HG03558 (cell line): Measurements from ENCODE around the gene RFX4.
"Not testable (repeated sequence)": the region's sequence is repeated elsewhere in the genome, so short reads cannot be mapped to it uniquely, and the experiment has no call there.

Source experiments
- ATAC-seq: cut with Tn5 transposase; IDR thresholded peaks from one replicate; pipeline ENCODE4 v1.9.1; 2021; ENCODE audit warnings: moderate number of reproducible peaks; ENCODE audit not compliant: unreplicated experiment; ENCODE audit errors: extremely low read depth

Gene RFX4

DNA sequence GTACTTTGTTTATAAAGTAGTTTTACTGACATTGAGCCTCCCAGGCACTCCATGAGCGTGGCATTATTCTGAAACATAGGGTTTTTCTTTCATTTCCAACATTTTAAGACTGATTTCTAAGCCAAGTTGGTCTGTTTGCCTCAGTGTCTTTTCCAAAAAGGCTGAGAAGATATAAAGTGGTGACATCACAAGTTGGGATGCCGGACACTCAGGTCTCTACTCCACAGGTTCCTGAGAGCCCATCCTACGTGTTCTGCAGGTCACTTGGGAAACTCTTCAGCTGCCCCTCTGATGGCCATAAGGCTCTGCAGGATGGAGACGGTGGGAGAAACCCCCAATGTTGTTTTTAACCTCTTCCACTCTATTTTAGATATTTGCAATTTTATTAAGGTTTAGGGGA lies 6.0 kb downstream of the RFX4 start:
- no peak for ATAC-seq

DNA sequence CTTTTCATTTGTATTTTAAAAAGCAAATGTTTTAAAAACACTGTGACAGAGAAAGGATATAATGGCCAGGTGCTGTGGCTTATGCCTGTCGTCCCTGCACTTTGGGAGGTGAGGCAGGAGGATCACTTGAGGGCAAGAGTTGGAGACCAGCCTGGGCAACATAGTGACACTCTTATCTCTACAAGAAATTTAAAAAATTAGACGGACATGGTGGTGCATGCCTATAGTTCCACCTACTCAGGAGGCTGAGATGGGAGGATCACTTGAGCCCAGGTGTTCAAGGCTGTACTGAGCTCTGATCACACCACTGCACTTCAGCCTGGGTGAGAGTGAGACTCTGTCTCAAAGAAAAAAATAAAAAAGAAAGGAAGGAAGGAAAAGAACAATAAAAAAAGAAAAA lies 7.8 kb downstream of the RFX4 start:
- no peak for ATAC-seq

DNA sequence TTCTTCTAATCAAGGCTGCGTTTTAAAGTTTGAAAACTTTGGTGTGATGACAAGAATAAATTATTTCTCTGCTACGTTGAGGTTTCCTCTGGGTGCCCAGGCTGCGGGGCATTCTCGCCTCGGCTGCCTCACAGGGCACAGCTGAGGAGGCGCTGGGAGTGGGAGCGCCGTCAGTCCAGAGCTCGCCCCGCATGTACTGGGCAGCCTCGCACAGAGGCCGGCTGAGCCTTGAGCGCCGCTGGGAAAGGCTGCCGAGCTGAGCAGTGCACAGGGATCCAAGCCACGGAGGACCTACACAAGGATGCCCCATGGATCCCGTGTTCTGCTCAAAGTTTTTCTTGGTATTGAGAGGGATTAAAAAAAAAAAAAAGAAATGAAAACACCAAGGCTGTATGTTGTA lies 11.6 kb downstream of the RFX4 start:
- no peak for ATAC-seq

DNA sequence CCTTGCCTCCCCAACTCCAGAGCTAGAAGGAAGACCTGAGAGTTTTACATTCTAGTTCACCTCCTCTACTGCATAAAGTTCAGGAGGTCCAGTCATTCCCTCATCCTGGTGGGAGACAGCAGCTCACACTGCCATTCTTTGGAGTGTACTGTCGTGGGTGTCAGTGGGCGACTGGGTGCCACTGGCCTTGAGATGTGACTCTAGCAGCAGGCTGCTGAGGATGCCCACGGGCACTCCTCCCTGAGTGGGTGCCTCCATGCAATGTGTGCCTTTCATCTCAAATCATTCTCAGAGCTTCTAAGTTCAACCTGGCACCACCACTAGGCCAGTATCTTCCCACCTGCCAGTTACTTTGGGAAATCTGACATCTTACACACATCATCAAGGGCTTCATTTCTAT lies 12.5 kb downstream of the RFX4 start:
- ATAC-seq, result no peak

DNA sequence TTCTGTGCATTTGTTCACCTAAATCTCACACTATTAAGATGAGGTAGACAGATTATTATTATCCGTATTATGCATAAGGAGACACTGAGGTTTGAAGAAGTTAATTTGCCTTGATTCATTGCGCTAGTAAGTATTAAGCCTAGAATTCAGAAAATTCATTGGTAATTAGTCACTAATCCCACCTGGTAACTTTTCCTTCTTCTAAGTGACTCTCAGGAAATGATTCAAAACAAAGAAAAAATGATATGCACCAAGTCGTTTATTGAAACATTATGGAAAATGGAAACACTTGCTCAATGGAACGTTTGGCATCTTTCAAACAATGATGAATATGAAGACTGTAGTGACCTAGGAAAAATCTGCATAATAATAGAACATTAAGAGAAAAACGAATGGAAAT lies 15.2 kb downstream of the RFX4 start:
- no peak for ATAC-seq

DNA sequence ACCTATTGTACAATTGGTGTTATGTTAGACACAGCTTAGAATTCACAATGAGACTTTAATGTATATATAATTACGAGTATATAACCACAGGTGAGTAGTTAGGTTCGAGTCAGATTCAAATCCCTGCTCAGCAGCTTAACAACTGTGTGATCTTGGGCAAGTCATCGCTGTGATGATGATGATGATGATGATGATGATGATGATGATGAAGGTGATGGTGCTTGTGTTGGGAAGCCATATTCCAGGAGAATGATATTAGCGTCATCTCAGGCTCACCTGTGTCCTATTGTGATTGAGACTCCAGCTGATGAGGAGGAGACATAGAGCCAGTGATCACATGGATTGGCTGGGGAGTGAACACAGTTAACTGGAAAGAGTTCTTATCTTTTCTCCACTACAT lies 16.5 kb downstream of the RFX4 start:
- ATAC-seq, result no peak

DNA sequence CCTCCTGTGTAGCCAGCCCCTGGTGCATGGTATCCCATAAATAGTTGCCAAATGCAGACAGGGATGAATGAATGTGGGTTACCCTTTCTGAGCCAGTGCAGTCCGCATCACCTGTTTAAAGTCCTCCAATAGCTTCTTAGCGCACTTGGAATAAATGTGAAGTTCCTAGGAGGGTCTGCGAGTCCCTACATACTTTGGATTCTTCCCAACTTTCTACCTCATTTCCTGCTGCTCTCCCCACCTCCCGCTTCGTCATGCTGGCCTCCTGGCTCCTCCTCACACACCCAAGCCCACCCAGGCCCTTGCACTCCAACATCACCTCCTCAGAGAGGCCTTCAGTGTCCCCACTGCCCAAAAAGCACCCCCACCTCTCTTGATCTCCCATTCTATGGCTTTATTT lies 17.7 kb downstream of the RFX4 start:
- ATAC-seq, result no peak

DNA sequence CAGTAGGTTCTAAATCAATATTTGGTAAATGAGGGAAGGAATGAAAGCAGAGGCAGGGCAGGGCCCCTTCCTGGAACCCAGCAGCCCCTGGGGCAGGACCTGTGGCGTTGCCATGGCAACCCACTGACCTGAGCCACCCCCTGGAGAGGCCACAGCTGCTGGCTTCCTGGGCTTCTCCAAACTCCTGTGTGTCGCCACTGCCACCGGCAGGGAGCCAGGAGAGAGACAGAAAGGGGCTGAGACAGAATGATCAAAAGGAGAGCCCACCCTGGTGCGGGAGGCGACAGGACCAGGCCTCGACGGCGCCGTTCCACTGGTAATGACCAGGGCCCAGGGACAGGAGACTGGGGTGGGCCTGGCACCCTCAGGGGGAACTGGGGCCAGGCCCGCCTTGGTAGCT lies 18.2 kb downstream of the RFX4 start:
- no peak for ATAC-seq

DNA sequence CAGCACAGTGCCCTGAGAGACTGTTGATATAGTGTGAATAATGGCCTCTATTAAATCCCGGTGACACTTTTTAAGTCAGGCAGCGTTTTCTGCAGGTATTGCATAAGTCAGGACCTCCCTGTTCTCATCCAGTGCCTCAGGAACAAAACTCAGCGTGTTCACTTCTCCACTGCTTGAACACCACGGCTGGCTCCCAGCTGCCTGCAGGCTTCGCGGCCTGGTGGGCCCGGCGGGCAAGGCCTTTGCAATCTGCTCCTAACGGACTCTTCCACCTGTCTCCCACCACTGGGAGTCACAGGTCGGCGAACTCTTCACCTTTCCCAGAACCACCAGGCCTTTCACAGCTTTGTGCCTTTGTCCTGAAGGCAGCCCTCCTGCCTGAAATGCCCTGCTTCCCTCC lies 18.7 kb downstream of the RFX4 start:
- no peak for ATAC-seq

DNA sequence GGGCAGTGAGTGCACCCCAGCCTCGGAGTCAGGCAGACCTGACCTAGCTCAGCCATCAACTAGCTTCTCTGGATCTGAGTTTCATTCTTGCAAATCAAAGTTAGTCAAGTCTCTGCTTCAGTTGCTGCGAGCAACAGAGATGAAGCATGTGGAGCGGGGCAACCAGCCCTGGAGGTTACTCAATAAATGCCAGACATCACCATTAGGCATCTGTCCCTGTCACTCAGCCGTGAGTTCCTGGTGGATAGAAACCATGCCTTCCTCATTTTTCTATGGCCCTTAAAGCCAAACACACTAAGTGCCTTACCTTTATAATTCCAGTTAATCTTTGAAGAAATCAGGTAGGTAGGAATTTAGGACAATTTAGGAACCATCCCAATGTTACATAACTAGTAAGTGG lies 19.3 kb downstream of the RFX4 start:
- ATAC-seq, result no peak

DNA sequence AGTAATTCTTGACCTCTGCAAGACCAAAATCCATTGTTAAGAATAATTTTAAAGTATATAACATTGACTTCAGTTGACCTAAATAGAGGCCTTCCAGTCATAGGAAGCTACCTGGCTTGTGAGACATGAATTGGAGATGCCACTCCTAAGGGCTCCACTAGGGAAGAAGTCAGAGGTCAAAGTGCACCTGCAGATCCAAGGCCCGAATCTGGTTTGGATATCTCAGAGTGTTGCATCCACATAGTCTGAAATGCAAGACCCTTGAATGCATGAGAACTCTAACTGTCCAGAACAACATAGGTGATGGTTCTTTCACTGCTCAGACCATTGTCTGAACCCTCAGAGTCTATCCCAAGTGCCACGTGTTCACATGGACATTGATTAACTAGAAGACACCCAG lies 22.4 kb downstream of the RFX4 start:
- no peak for ATAC-seq

DNA sequence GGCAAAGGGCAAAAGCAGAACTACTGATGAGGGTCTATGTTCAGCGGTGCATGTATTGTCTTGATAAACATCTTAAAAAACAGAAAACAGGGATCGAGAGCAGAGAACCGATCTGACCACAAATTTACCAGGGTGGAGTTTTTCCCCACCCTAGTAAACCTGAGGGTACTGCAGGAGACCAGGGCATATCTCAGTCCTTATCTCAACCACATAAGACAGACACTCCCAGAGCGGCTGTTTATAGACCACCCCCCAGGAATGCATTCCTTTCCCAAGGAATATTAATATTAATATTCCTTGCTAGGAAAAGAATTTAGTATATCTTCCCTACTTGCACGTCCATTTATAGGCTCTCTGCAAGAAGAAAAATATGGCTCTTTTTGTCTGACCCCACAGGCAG lies 37.8 kb downstream of the RFX4 start:
- ATAC-seq, result not testable (repeated sequence)

DNA sequence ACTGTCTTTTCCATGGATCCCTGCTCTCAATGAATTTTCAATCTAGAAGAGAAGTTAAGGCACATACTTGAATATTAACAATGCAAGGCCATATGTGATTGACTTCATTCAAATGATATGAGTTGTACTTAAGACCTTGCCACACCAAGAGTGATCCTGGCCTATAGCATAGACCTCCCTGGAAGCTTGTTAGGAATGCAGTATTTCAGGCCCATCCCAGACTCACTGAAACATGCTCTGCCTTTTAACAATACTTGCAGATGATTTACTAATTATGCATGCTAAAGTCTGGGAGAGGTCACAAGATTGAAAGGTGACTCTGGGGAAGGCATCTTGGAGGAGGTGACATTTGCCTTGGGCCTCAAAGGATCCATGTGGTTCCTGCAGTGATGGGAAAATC lies 43.2 kb downstream of the RFX4 start:
- ATAC-seq, result no peak

DNA sequence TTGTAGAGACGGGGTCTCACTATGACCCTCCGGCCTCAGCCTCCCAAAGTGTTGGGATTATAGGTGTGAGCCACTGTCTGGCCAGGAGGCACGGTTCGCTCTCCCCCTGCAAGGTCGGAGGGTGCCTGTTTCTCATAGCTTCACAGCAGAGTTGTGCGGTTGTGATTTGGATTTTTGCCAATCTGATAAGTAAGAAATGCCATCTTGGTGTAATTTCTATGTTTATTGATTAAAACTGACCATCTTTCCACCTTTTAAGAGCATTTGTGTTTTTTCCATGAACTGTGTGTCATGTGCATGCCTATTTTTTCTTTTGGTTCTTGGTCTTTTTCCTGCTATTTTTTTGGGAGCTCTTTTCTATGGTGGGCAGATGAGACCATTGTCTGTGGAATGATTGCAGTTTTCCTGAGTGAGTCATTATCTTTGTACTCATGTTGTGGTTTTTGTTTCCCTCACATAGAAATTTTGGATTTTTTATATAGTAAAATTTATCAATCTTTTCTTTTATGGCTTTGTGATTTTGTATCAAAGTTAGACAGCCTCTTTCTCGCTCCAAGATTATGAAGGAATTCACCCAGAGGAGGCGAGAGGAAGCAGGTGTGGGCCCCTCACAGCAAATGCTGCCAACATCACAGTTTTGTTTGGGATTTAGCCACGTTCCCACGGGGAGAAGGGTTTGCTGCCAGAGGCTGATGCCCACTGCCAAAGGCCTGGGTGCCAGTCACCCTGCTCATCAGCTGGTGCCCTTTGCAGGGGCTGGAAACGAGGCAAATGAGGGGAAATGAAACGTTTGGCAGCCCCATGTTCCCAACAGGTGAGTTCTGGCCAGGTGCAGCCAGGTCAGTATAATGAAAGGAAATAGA lies 47.2 kb downstream of the RFX4 start:
- no peak for ATAC-seq

DNA sequence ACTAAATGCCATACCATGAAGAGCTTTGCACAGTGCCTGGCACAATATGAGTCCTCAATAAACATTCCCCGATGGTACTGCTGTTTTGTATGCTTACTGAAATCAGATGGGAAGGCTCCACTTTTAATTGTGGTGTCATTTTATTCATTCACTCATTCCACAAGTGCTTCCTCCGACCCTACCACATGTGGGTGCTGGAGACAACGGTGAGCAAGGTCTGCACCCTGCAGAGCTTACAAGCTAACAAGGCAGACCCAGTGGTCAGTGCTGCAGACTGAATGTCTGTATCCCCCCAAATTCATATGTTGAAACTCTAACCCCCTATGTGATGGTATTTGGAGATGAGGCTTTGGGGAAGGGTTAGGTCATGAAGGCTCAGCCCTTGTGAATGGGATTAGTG lies 48.3 kb downstream of the RFX4 start:
- ATAC-seq, result no peak

DNA sequence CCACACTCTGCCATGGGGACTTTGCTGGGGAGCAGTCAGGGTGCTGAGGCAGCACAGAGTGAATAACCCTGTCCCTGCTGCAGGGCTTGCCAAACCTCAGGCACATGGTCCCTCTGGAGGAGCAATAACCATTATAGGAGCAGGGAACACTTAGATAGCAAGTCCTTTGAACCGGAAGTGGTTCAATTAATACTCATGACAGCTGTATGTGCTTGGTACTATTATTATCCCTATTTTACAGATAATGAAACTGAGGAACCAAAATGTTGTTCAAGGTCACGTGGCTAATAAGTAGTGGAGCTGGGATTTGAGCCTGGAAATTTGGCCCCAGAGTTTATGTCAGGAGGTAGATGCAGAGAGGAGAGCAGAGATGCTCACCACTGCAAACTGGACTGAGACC lies 49.0 kb downstream of the RFX4 start:
- ATAC-seq, result no peak

DNA sequence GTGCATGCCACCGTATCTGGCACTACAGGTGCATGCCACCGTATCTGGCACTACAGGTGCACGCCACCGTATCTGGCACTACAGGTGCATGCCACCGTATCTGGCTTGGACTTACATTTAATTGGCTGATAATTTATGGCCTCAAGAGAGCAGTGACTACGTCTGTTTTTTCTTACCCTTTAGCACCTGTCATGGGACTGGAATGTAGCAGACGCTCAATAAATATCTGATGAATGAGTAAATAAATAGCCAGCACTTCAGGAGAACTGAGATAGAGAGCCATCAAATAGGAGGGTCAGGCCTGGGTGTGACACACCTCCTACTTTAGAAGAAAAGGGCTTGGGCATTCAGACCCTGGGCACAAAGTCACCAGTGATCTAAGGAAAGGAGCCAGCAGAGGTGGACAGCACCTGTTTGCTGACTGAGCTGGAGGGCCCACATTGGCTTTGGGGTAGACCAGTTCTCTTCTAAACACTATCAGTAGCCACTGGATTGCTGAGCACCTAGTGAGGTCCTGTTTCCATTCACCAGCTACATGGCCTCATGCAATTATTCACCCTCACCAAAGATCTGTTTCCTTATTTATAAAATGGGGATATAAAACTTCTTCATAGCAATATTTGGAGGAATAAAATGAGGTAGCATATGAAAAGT lies 50.1 kb downstream of the RFX4 start:
- no peak for ATAC-seq

DNA sequence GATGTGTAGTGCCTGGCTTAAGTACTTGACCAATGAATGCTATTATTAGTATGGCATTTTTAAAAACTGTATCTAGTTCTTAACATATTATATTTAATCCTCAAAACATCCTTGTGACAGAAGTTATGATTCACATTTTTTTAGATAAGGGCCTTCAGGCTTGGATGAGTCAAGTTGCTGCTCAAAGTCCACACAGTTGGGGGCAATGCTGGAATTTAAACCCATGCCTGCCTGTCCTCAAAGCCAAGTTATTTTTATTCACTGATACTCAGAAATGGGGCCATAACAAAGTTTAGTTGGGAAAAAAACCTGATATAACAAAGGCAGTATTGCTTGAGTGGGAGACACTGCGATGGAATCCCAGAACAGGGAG lies 50.6 kb downstream of the RFX4 start:
- no peak for ATAC-seq

DNA sequence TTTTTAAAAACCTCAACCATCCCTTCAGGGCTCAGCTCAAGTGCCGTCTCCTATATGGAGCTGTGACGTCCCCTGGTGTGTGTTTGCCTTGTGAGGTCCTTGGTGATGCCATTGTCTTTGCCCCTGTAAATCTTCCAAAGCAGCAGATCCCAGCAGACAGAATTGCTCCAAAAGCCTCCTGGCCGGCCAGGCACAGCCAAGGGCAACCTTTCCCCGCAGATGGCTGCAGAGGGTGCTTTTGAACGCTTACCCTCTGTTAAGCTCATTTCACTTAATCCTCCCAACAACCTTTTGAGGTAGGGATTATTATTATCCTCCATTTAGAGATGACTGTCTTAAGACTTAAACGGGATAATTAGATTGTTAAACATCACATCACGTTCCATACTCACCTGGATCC lies 51.4 kb downstream of the RFX4 start:
- ATAC-seq, result no peak

DNA sequence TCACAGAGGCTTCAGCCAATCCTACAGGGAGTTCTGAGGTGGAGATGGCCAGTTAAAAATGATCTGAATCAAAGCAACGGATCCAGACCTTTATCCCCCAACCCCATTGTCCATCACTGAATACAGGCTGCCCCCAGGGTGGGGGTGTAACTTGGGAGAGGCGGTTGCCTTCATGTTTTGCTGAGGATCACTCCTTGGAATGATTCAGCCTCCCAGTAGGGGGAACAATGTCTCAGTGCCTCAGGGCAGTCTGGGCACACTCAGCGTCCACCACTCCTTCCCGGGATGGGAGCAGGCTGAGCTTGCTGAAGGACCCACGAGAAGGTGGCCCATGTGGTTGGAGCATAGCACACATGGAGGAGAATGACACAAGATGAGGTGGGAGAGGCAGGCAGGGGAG lies 60.2 kb downstream of the RFX4 start:
- no peak for ATAC-seq

DNA sequence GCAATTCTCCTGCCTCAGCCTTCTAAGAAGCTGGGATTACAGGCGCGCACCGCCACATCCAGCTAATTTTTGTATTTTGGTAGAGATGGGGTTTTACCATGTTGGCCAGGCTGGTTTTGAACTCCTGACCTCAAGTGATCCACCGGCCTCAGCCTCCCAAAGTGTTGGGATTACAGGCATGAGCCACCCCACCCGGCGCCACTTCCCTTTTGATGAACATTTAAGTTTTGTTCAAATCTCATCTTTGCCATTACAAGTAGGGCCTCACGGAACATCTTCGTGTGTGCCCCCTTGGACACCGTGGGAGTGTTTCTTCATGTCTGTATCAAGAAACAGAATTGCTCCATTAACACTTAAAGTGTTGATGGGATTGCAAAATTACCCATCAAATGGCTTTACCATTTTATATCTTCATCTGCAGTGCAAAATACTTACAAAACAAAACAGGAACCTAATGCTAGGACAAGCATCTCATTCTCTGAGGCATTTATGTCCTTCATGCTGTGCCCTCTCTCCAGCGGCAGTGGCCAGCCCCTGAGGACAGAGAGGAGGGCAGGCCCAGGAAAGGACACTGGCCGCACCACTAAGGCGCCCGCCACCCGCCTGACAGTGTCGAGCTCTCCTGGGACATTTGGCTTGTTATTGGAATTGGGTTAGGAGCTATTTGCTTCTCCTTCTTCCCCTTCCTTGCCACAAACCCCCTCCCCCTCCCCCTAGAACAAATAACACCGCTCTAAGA lies 61.7 kb downstream of the RFX4 start:
- ATAC-seq, result no peak

DNA sequence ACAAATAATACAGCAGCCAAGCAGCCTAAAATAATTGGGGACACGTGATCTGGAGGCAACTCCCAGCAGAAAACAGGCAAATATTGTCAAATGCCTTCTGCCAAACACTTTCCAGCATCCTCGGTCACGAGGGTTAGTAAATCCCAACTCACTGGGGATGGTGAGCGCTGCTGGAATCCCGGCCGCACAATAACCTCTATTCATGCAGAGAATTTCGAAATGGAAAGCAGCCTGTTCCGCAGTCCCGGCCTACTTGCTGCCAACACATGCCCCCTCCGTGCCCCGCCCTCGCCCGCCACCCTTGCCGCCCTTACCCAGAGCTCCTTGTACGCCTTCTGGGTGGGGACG lies 62.2 kb downstream of the RFX4 start:
- no peak for ATAC-seq
